ENCODE results near the gene ZFYVE21.

Gene ZFYVE21

DNA sequence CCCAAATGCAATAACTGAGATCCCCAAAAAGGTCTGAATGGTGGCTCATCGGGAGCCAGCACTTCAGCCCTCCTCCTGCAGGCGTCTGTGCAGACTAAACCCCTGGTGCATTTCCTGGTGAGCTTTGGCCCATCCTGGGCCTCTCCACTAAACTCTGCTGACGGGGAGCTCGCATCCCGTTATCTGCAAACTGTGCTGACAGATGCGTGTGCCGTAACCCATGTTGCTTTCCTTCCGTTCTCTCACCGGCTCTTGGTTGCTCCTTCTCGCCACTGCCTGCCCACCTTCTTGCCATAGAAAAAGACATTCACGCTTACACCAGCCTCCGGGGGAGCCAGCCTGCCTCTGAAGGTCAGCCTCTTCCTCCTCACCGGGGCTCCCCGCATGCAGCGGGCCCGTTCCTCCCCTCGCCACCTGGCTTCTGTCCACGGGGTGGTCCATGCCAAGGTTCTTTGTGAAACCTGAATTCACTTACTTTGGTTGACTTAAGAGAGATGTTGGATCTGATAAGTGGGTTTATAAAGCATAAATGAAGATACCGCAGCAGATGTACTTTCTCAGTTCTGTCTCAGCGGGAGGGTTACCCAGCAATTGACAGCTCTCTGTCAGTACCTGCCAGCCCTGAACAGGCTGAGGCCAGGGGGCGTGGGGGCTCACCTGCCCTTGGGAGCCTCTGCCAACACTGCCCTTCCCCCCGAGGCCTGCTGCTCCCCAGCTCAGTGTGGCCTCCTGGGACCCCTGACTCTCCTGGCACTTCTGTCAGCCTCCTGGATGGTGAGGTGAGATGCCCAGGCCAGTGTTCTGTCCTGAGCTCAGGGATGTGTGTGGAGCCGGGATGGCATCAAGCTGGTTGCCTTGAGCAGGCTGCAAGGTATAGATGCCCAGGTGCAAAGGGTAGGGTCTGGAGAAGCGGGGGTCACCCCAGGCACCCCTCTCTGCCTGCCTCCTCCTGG lies 14.2 kb downstream of the ZFYVE21 start:
- no peak for DNase-seq (ENCODE audit: low read depth in 2 of 2)
- TF ChIP-seq, protein P1, sequence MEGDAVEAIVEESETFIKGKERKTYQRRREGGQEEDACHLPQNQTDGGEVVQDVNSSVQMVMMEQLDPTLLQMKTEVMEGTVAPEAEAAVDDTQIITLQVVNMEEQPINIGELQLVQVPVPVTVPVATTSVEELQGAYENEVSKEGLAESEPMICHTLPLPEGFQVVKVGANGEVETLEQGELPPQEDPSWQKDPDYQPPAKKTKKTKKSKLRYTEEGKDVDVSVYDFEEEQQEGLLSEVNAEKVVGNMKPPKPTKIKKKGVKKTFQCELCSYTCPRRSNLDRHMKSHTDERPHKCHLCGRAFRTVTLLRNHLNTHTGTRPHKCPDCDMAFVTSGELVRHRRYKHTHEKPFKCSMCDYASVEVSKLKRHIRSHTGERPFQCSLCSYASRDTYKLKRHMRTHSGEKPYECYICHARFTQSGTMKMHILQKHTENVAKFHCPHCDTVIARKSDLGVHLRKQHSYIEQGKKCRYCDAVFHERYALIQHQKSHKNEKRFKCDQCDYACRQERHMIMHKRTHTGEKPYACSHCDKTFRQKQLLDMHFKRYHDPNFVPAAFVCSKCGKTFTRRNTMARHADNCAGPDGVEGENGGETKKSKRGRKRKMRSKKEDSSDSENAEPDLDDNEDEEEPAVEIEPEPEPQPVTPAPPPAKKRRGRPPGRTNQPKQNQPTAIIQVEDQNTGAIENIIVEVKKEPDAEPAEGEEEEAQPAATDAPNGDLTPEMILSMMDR (IDR thresholded peaks at IDR 0.05; ENCODE audit: low read depth, low read length), result no peak
- H3K4me3 ChIP-seq (replicated peaks in 1 of 2; ENCODE audit: low read depth in 2 of 2, low read length in 2 of 2), result no peak overlapping the region

DNA sequence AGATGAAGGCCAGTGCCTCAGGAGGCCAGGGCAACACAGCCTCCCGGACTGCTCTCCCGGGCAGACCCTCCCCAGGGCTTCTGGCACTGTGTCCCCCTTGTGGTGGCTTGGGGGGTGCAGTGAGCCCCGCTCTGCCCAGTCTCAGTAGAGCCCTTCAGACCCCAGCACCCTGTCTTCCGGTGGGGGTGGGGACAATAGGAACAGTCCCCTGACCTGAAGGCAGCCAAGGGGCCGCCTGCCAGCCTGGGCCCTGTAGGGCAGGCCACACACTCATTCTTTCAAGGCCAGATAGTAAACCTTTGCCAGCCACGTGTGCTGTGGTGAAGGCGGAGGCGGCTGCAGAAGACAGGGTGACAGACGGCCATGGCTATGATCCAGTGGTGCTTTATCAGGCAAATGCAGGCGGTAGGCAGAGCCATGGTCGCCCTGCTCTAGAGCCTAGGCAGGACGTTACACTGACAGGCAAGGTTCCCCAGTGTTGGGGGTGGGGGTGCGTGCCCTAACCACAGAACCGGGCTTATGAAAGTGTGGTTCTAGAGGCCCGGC lies 15.0 kb downstream of the ZFYVE21 start:
- TF ChIP-seq, protein P1 (IDR thresholded peaks at IDR 0.05; ENCODE audit: low read depth, low read length), result peak; percentile 4
- H3K4me3 ChIP-seq (replicated peaks in 1 of 2; ENCODE audit: low read depth in 2 of 2, low read length in 2 of 2), result no peak overlapping the region
- peak in 1 of 2 donors; percentile 30 for DNase-seq (ENCODE audit: low read depth in 2 of 2)

DNA sequence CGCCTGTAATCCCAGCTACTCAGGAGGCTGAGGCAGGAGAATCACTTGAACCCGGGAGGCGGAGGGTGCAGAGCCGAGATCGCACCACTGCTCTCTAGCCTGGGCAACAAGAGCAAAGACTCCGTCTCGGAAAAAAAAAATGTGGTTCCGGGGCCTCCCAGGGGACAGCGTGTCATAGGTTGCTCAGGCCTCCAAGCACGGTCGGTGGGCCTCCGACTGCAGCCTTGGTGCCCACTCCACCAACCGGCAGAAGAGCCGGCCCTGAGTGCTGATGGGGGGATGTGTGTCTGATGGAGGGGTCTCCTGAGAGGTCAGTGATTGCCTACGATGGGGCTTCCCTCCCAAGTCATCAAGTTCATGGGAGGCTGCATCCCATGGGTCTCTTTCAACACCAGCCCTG lies 15.9 kb downstream of the ZFYVE21 start:
- no peak overlapping the region for H3K4me3 ChIP-seq (replicated peaks in 1 of 2; ENCODE audit: low read depth in 2 of 2, low read length in 2 of 2)
- TF ChIP-seq, protein P1 (IDR thresholded peaks at IDR 0.05; ENCODE audit: low read depth, low read length), result no peak
- DNase-seq (ENCODE audit: low read depth in 2 of 2), result no peak

DNA sequence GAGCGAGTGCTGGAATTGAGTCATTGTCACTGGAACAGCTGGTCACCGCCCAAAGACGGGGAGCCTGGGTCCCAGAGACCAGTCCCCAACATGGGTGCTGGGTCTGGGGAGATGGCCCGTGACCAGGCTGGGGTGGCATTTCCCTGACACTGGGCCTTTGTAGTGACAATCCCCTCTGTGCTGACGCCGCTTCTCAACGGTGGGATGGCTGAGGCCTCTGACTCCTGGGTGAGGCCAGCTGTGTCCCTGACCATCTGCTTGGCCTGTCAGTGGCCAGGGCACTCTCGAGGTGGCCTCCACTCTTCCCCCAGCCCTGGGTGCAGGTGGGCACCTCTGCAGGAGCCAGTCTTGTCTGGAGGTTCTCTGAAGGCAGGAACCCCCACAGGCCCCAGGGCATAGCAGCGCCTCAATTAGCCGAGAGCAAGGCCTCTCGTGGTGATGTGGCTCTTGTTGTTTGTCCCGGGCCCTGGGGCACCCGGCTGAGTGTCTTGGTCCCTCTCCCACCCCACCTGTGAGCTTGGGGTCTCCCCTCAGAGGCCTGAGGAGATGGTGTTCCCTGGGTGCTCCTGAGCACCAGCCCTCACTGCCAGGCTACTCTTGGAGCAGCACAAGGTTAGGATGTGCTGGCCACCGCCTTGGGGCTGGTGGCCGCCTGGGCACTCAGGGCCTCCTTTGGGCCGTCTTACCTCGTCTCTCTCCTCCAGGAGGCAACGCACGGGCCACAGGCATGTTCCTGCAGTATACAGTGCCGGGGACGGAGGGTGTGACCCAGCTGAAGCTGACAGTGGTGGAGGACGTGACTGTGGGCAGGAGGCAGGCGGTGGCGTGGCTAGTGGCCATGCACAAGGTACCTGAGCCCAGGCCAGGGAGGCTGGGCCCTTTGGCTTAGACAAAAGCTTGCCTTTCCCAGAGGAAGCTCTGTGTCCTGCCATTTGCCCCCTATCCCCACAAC lies 16.6 kb downstream of the ZFYVE21 start:
- no peak overlapping the region for H3K4me3 ChIP-seq (replicated peaks in 1 of 2; ENCODE audit: low read depth in 2 of 2, low read length in 2 of 2)
- TF ChIP-seq, protein P1 (IDR thresholded peaks at IDR 0.05; ENCODE audit: low read depth, low read length), result no peak
- no peak for DNase-seq (ENCODE audit: low read depth in 2 of 2)

DNA sequence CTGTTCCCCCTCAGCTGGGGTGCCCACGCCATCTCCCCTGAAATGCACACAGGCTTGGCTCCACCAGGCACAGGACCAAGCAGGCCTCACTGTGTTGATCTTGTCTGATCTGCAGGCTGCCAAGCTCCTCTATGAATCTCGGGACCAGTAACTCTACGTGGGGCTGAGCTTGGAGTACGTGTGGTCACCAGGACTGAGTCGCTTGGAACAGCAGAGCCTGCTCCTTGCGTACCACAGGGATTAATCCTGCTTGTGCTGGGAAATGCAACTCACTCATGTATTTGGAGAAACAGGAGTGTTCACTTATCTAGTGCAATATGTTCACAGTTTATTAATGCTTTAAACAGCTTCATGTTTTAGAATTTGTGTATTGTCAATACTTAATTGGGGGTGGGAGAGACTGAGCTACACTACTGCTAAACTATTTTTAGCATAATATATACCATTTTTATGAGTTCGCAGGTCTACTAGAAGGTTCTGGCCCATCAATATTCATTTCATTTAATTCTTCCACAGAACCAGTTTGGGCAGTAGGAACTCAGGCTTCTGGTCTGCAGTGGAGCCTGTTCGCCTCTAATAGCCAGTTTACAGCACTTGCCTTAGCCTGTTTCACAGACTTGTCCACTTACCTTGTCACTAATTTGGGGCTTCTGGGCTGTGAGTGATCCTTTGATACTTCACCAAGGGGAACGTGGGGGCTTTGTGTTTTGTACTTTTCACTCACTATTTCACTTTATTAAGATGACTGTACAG lies 17.4 kb downstream of the ZFYVE21 start:
- DNase-seq (ENCODE audit: low read depth in 2 of 2), result no peak
- TF ChIP-seq, protein P1 (IDR thresholded peaks at IDR 0.05; ENCODE audit: low read depth, low read length), result no peak
- H3K4me3 ChIP-seq (replicated peaks in 1 of 2; ENCODE audit: low read depth in 2 of 2, low read length in 2 of 2), result no peak overlapping the region

DNA sequence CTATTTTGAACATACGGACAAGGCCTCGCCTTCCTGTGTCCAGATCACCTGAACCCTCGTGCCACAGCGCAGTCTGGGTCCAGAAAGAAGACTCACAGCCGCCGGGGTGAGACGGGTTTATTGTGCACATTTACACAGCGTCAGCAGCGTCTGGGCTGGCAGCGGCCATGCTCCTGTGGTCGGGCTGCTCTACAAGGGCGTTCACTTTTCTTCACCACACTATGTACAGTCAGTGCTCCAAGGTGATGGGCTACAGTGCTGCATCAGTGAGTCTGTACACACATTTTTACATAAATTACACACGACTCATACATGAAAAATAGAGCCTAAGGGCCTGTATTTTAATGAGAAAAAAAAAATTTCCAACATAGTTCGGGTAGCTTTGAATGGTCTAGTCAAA lies 18.0 kb downstream of the ZFYVE21 start:
- no peak for DNase-seq (ENCODE audit: low read depth in 2 of 2)
- TF ChIP-seq, protein P1 (IDR thresholded peaks at IDR 0.05; ENCODE audit: low read depth, low read length), result no peak
- H3K4me3 ChIP-seq (replicated peaks in 1 of 2; ENCODE audit: low read depth in 2 of 2, low read length in 2 of 2), result no peak overlapping the region

All from cardiac fibroblast (primary cell).